ENCODE results near the gene PDGFRA. TPM values are rescaled to one million over a fixed set of nuclear protein-coding genes. Genes with fewer than 3 reads are reported as not detected.

PDGFRA gene
- 0.62 and 0.81 TPM in 2 replicates for total RNA-seq (2014; rRNA removed; shearing (Covaris generic))

DNA sequence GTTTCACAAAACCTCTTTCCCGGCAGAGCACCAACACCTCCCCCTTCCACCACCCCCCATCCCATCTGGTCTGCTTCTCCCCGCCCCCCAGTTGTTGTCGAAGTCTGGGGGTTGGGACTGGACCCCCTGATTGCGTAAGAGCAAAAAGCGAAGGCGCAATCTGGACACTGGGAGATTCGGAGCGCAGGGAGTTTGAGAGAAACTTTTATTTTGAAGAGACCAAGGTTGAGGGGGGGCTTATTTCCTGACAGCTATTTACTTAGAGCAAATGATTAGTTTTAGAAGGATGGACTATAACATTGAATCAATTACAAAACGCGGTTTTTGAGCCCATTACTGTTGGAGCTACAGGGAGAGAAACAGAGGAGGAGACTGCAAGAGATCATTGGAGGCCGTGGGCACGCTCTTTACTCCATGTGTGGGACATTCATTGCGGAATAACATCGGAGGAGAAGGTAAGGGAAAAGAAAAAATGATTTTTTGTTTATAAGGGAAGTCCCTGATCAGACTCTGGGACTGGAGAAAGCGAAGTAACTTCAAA, at the start of gene PDGFRA:
TSS of gene PDGFRA (plus strand) at position 333 of the 541 bp plus-strand sequence. CDS start 29,476 bp downstream, outside the sequence.
- DNase-seq (ENCODE audit: low read depth): no peak

DNA sequence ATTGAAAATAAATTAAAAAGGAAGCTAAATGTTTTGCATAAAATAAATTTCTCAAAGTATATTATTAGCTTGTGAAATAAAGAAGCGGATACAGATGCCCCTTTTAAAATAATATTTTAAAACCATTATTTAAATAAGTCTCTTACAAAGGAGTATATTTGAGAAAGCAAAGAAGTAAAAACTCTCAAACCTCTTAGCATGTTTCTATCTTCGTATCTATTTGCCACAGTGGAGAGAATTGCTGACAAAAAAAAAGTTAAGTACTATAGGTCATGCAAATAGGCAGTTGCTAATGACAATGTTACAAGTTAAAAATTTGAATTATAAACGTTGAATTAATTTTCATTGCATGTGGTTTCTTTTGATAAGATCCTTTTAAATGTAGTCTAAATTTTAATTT, 44.5 kb upstream of the PDGFRA start:
- DNase-seq (ENCODE audit: low read depth): no peak

DNA sequence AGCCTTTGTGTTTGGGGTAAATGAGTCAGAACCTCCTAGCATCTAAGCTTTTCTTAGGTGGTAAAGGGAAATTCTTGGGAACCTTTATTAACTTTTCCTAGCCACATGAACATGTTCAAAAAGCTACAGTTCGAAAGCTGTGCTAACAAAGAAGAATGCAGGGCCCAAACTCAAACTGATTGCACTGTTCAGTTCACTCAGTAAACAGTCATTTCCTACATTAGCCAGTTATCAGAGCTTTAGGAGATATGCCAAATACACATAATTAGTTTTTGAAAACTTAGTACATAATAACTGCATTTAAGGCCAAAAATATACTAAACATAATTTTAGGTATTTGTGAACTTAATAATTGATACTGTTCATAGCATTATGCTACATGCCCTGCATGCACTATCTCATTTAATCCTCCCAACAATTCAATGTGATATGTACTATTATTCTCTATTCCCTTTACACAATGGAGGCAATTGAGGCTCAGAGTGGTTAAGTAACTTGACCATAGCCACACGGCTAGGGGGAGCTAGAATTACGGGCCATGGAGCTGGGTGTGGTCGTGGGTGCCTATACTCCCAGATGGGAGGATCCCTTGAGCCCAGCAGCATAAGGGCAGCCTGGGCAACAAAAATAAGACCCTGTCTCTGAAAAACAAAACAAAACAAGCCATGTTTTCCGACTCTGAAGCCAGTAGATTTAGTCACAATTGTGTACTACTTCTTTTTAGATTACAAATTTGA, 43.9 kb upstream of the PDGFRA start:
- no peak for DNase-seq (ENCODE audit: low read depth)

DNA sequence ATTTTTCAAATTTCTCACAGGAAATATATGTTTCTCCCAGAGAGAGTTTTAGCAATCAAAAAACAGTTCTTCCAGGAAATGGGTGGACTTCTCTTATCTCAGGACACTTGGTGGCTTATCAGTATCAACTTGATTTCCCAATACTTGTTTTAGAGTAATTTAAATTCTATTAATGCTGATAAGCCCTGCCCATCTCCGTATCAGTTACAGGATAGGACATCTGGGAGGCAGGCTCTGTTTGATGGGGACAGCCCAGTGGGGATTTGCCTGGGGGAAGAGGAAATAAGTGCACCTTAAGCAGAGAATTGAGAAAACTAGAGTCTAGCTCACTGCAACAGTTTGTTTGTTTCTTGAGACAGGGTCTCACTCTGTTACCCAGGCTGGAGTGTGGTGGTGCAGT, 43.2 kb upstream of the PDGFRA start:
- no peak for DNase-seq (ENCODE audit: low read depth)

DNA sequence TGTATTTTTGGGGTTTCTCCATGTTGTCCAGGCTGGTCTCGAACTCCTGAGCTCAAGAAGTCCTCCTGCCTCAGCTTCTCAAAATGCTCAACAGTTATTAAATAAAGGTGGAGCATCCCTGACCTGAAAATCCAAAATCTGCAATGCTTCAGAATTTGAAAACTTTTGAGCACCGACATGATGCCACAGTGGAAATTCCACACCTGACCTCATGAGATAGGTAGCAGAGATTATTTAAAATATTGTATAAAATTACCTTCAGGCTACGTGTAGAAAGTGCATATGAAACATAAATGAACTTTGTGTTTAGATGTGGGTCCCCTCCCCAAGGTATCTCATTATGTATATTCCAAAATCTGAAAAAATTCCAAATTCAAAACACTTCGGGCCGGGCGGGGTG, 42.7 kb upstream of the PDGFRA start:
- DNase-seq (ENCODE audit: low read depth): no peak

DNA sequence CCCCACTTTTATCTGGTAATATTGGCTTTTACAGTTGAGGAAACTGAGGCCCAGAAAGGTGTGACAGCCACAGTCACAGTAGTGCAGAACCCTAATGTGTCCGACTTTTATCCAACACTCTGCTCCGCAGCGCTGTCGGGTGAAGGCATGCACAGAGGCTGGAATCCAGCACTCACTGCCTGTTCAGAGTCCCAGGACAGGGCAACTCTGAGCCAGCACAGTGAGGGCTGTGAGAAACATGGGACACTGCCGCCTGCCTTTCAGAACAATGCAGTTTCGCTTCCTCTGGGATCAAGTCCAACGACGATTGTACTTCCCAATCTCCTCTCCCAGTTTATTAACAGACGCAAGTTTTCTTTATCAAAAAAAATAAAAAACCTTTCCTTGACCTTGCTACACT, 41.9 kb upstream of the PDGFRA start:
- no peak for DNase-seq (ENCODE audit: low read depth)

DNA sequence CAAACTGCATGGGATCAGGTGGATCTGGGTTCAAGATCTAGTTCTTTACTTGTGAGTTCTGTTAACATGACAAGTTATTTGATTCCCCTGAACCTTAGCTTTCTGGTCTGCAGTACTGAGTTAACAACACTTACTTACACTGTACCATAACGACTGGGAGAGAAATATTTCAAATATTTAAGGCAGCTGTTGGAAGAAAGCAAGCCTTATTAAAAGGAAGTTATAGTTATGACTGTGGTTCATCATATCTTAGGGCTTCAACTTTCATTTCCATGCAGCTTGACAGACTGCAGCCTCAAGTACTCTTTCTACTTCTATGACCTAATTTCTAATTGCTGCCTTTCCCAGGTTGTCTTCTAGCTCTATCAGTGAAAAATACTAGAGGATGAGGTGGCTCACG, 40.0 kb upstream of the PDGFRA start:
- DNase-seq (ENCODE audit: low read depth): no peak

DNA sequence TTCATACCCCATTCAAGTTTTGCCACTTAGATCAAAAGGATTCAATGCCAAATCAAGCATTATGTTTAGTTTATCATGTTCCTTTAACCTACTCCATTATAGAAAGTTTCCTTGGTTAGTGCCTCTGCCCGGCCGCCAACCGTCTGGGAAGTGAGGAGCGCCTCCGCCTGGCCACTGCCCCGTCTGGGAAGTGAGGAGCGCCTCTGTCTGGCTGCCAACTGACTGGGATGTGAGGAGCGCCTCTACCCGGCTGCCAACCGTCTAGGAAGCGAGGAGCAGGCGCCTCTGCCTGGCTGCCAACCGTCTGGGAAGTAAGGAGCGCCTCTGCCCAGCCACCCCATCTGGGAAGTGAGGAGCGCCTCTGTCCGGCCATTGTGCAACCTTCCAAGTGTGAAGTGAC, 36.3 kb upstream of the PDGFRA start:
- DNase-seq (ENCODE audit: low read depth): no peak

DNA sequence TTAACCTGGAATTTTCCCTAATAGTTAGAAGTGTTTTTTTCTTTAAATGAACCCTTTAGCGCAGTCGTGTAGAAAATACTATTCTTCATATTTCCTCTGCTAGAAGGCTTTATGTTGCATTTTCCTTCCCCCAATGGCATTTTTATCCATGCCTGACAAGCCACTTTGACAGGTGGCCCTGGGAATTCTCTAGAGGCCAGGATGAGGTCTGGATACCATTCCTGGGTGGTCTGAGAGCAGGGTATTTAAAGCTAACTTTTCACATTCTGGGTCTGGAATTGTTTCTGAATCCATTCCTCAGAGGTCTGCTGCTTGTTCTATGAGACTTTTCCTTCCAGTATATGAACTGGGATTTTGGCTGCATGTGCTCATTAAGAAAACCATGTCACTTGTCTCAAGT, 31.2 kb upstream of the PDGFRA start:
- DNase-seq (ENCODE audit: low read depth): no peak

DNA sequence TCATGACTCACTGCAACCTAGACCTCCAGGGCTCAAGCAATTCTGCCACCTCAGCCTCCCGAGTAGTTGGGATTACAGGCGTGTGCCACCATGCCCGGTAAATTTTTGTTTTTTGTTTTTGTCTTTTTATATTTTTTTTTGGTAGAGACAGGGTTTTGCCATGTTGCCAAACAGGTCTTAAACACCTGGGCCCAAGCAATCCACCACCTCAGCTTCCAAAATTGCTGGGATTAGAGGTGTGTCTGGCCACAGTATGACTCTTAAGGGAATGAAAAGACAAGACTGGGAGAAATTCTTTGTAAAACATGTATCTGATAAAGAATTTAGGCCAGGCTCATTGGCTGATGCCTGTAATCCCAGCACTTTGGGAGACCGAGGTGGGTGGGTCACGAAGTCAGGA, 29.2 kb upstream of the PDGFRA start:
- no peak for DNase-seq (ENCODE audit: low read depth)

DNA sequence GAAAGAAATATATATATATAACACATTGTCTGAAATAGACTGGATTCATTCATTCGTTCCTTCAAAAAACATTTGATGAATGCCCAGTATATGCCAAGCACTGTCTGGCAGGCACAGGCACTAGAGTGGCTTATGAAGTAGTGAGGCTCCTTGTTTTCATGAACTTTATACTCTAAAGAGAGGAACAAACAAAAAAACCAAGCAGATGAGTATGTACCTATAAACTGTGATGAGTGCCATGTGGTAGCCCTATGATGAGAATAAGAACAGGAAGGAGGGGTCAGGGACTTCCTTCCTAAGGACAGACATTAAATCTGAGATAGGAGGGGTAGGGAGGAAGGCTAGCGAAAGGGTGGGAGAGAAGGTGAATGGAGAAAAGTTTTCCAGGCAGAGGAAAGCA, 19.5 kb upstream of the PDGFRA start:
- no peak for DNase-seq (ENCODE audit: low read depth)

DNA sequence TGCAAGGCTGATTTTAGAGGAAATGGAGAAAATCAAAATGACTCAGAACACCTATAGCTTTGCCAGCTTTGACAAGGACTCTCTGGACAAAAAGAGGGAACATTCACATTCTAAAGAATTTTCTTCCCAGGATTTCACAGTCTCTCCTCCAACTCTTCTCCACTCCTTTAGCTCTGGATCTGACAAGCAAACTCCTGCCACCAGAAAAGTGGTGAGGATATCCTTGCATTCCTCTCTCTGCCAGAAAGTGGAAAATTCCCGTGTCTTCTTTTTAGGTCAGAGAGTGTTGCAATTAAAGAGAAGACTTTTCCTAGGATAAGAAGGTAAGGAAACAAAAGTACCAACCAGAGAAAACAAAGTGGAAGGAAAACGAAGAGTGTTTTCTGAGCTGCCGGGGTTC, 16.1 kb upstream of the PDGFRA start:
- no peak for DNase-seq (ENCODE audit: low read depth)

DNA sequence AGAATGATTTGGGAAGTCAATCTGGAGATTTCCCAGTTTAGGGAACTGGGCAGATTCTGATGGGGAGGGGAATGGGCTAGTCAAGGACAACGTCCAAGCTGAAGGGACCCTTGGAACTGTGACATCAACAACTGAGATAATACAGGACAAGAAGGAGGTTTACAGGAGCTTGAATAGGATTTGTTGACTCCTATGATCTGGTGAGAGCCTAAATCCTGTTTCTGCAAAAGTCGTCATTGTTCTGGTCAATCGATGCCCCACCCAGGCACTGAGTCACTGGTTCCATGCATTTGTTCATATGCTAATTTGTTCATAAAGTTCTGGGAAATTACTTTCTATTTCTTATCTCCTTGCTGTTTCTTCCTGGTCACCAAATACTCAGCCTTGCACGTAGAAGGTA, 15.3 kb upstream of the PDGFRA start:
- DNase-seq (ENCODE audit: low read depth): peak; percentile 24

DNA sequence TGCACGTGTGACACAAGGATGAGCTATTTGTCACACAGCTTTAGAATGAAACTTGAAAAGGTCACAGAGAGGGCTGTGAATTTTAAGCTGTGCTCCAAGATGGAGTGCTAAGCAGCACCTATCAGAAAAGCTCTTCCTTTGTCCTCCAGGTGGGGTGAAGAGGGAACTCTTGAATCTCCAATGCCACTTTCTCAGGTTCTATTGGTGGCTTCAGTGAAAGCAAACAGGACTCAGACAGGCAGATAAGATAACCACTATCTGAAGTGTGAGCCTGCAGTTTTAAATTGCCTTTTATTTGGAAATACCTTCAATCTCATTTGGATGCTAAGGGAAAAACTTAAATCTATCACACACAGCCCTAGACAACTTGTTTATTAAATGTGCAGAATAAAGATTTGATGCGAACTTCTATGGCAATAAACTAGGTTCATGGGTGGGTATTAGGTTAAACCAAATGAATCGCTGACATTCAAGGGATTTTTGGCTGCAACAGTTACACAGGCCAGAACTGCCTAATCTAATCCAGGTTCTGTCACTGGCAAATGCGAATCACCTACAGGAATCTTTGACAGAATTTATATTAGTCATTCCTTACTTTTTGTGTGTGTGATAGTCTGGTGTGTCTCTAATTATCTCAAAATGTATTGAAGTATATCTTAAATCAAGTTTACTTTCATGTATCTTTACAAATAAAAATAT, 13.6 kb upstream of the PDGFRA start:
- no peak for DNase-seq (ENCODE audit: low read depth)

DNA sequence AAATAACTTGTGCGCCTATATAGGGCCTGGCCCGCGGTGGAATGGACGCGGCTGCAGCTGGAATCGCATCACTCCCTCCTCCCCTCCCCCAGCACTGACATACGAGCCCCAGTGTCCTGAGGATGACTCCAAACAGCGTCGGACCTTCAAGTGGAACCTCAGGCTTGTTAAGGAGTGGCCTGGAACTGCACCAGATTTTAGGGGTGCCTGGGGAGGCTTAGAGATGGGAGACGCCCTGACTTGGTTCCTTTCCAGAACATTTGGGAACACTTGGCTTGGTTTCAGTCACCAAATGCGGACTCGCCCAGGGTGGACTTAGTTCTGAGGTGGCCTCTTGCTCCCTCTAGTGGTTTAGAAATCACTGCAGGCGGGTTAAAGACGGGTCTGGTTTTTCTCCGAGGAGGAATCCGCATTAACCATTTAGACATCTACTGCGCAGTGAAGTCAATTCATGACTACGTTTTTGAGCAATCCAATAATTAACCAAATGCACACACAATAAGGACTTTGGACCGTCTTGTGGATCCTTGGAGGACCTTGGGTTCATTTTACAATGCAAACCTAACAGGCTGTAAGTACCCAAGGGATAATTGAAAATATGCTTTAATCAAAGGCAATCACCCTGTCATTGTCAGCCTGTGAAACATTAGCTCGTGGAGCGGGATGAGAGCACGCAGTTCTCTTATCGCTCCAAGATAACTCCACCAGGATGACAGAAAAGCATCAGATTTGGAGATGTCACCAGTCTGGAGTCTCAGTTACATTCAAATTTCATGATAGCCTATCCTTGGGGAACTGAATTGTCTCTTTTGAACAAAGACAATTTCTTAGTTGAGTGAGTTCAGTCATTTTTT, 11.2 kb upstream of the PDGFRA start:
- peak; percentile 71 for DNase-seq (ENCODE audit: low read depth)

DNA sequence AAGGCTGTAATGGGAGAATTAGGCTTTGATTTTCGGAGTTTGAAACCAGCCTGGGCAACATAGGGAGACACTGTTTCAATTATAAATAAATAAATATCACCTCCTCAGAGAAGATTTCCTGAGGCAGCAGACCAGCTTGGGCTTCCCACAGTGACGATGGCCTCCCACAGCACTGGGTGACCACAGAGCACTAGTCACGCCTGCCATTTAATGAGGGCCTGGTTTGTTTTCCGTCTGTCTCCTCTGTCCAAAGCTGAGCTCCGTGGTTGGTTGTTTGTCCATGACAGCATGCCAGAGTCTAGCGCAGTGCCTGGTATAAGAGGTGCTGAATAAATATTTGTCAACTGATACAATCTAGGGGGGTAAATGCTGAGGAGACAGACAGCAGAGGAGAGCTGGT, 10.4 kb upstream of the PDGFRA start:
- DNase-seq (ENCODE audit: low read depth): no peak

DNA sequence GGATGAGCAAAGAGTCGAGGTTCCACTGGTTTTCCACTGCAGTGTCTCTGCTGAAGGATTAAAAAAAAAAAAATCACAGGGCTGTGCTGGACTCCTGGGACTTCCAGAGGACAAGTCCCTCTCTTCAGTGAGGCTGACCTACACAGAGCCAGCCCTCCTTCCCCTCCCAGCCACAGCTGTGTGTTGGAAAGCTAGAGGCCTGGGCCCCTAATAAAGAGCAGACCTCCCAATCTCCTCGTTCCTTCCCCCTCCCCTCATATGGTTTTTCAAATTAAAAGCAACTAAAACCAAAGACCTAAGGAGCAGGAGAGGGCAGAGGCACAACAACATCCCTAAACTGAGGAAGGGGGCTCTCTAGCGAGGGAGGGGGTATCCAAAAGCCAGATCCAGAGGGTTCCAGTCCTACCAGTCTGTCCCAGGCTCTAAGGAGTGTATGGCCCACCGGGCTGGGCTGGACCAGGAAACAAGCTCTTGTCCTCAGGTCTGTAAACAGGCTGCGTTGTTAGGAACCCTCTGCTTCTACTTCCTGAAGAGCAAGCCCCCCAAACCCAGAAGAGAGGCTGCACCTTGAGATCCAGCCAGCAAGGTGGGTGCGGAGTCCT, 4.0 kb upstream of the PDGFRA start:
- DNase-seq (ENCODE audit: low read depth): no peak

DNA sequence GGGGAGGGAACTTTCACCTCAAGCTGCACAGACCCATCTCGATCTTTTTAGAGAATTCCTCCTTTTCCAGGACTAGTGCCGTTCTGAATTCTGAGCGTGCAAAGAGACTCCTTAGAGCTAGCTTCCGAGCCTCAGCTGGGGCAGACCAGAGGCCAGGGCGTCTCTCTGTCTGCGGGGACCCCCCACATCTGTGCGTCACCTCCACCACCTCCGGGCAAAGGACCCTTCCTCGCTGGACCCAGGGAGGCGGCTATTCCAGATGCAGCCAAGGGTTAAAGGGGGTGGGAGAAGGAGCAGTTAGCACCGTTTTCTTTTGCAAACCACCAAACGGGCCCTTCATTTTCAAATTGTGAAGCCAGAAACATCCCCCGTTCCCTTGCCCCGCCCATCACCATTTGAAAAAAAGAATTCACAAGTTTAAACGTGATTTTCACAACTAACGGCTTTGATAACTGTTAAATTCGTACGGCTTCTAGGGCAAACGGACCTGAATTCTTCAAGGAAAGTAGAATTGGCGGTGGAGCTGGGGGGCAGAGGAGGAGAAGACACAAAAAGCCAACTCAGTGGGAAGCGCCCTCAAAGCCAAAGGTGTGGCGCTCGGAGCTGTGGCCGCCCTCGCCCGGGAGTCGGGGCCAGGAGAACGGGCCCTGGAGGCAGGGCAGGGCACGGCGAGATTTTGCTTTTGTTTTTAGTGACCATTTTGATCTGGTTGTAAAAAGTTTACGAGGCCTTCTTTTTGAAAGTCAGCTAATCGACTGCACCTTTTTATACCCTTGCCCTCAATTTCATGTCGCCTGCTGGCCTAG, 3.3 kb upstream of the PDGFRA start:
- no peak for DNase-seq (ENCODE audit: low read depth)

DNA sequence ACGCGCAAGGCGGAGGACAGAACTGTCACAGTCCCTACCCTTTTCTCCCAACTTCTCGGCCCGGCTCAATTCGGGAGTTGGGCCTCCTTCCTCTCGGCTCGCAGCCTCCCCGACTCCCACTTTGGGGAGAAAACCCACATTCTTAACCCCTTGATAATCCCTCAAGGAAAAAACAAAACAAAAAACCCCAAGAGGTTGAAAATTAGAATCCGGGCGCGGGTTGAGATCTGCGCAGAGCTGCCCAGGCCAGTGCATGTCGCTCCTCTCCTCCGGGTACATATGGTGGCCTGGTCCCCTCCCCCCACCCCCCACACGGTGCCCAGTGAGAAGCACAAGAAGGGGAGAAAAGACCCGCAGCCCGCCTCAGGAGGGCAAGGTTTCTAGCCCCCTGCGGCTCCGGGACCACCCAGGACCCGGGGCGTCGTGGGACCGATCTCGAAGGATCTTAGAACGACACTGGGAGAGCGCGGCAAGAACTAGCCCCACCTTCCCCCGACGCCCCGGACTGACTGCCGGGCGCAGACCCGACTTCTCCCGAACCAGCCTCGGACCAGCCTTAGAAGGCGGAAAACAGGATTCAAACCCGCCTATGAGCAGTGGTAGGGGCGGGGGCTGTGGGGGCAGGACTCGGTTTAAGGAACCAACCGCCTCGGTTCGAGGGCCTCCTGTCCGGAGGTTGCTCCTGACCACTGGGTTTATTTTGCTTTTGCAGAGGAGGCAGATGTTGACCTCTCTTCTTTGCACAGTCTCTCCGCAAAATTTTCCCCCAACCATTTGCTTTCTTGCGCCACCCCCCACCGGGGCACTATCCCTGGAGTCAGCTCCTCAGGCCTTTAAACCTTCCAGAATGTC, 2.5 kb upstream of the PDGFRA start:
- peak; percentile 19 for DNase-seq (ENCODE audit: low read depth)
